HG03064 (cell line): ENCODE data around the gene UBXN4.
"Not testable (repeated sequence)": the region's sequence is repeated elsewhere in the genome, so short reads cannot be mapped to it uniquely, and the experiment has no call there.

Experiments
- ATAC-seq: cut with Tn5 transposase; IDR thresholded peaks from one replicate; pipeline ENCODE4 v1.9.1; 2021; ENCODE audit warnings: low read depth; ENCODE audit not compliant: unreplicated experiment

The UBXN4 gene

GRCh38 chr2:135741395-135742324 is at the start of gene UBXN4:
UBXN4 (plus strand) TSS chr2:135741855; CDS start chr2:135741930, 75 bp downstream.
- ATAC-seq: peak; percentile 97

- ATAC-seq: no peak
Measured at GRCh38 chr2:135694711-135695110, 46.9 kb upstream of the UBXN4 start.

GRCh38 chr2:135698838-135699237 is 42.8 kb upstream of the UBXN4 start:
- no peak for ATAC-seq

GRCh38 chr2:135701442-135701841 is 40.2 kb upstream of the UBXN4 start:
- no peak for ATAC-seq

- ATAC-seq: no peak
Measured at GRCh38 chr2:135703300-135703699, 38.4 kb upstream of the UBXN4 start.

- ATAC-seq: not testable (repeated sequence)
Measured at GRCh38 chr2:135704075-135704474, 37.6 kb upstream of the UBXN4 start.

GRCh38 chr2:135708159-135708558 is 33.5 kb upstream of the UBXN4 start:
- no peak for ATAC-seq

GRCh38 chr2:135709992-135710391 is 31.7 kb upstream of the UBXN4 start:
- ATAC-seq: no peak

- not testable (repeated sequence) for ATAC-seq
Measured at GRCh38 chr2:135715086-135715485, 26.6 kb upstream of the UBXN4 start.

GRCh38 chr2:135728064-135728743 is 13.5 kb upstream of the UBXN4 start:
- no peak for ATAC-seq

GRCh38 chr2:135732561-135732960 is 9.1 kb upstream of the UBXN4 start:
- ATAC-seq: no peak

GRCh38 chr2:135733045-135733444 is 8.6 kb upstream of the UBXN4 start:
- ATAC-seq: no peak

- ATAC-seq: no peak
Measured at GRCh38 chr2:135736546-135736945, 5.1 kb upstream of the UBXN4 start.

- no peak for ATAC-seq
Measured at GRCh38 chr2:135740206-135740605, 1.4 kb upstream of the UBXN4 start.

GRCh38 chr2:135741043-135741394 is 636 bp upstream of the UBXN4 start:
- no peak for ATAC-seq

GRCh38 chr2:135742325-135742757 is 686 bp downstream of the UBXN4 start:
- peak; percentile 21 for ATAC-seq

GRCh38 chr2:135743860-135744259 is 2.2 kb downstream of the UBXN4 start:
- ATAC-seq: no peak

- ATAC-seq: no peak
Measured at GRCh38 chr2:135744760-135745314, 3.2 kb downstream of the UBXN4 start.

GRCh38 chr2:135745545-135745944 is 3.9 kb downstream of the UBXN4 start:
- ATAC-seq: no peak

- no peak for ATAC-seq
Measured at GRCh38 chr2:135755573-135755972, 13.9 kb downstream of the UBXN4 start.

- no peak for ATAC-seq
Measured at GRCh38 chr2:135756692-135757091, 15.0 kb downstream of the UBXN4 start.
